HEK293 (cell line): Measurements from ENCODE around the gene GOLGA1.

Source experiments
- BCL11A ChIP-seq: fragments of 450-650 bp; formaldehyde crosslinking; IDR thresholded peaks from 2 replicates; pipeline ENCODE4 v1.5.1; 2016; ENCODE audit warnings: low read depth, missing biosample characterization, missing genetic modification characterization
- TCF7L2 ChIP-seq: IDR thresholded peaks from 2 replicates; pipeline ENCODE4 v1.6.1; 2011; ENCODE audit warnings: low read depth, mild to moderate bottlenecking, inconsistent platforms, low read length, moderate library complexity, borderline replicate concordance
- YY1 ChIP-seq: fragments of 450-650 bp; formaldehyde crosslinking; IDR thresholded peaks from 2 replicates; pipeline ENCODE4 v1.5.1; 2018; ENCODE audit warnings: missing biosample characterization, missing genetic modification characterization
- ZNF10 ChIP-seq: fragments of 450-650 bp; formaldehyde crosslinking; IDR thresholded peaks from 2 replicates; pipeline ENCODE4 v1.5.1; 2017; ENCODE audit warnings: missing biosample characterization, missing genetic modification characterization
- ZNF184 ChIP-seq: fragments of 450-650 bp; IDR thresholded peaks from 2 replicates; pipeline ENCODE4 v1.5.1; 2018; ENCODE audit warnings: missing biosample characterization, mild to moderate bottlenecking, missing genetic modification characterization
- ZNF202 ChIP-seq: fragments of 450-650 bp; formaldehyde crosslinking; IDR thresholded peaks from 2 replicates; pipeline ENCODE4 v1.5.1; 2016; ENCODE audit warnings: missing biosample characterization, missing genetic modification characterization, borderline replicate concordance
- ZNF211 ChIP-seq: fragments of 450-650 bp; formaldehyde crosslinking; IDR thresholded peaks from 2 replicates; pipeline ENCODE4 v1.5.1; 2016; ENCODE audit warnings: low read depth, missing biosample characterization, missing genetic modification characterization
- ZNF530 ChIP-seq: fragments of 450-650 bp; formaldehyde crosslinking; IDR thresholded peaks from 2 replicates; pipeline ENCODE4 v1.5.1; 2016; ENCODE audit warnings: low read depth, missing biosample characterization, missing genetic modification characterization
- ZNF777 ChIP-seq: fragments of 450-650 bp; formaldehyde crosslinking; IDR thresholded peaks from 2 replicates; pipeline ENCODE4 v1.5.1; 2017; ENCODE audit warnings: missing biosample characterization, missing genetic modification characterization, borderline replicate concordance
- TF ChIP-seq, protein P1 (sequence below): fragments of 450-650 bp; formaldehyde crosslinking; IDR thresholded peaks from 2 replicates; pipeline ENCODE4 v1.5.1; 2016; ENCODE audit warnings: missing biosample characterization, missing genetic modification characterization

DNA sequence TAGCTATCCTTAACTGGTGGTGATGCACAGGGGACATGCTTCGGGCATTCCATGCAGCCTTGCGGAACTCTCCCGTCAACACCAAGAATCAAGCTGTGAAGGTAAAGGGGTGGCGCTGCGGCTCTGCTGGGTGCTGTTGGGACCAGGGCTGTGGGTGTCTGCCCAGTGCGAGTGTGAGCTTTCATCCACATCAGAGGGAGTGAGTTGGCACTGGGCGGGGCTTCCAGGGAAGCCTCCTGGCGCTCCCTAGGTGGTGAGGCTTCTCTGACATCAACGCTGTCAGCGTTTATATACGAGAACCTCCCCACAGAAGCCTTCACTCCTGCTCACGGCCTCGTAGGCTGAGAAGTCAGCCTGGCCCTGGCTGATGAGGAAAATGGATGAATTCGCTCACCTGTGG lies 67.2 kb downstream of the GOLGA1 start:
- TF ChIP-seq ZNF202 (no peak), ZNF530 (tag by site-specific recombination) (no peak), ZNF211 (tag by site-specific recombination) (no peak), ZNF184 (tag by site-specific recombination) (no peak), YY1 (tag by site-specific recombination) (no peak), ZNF10 (tag by site-specific recombination) (no peak), ZNF777 (tag by site-specific recombination) (no peak), TCF7L2 (no peak), BCL11A (no peak)
- TF ChIP-seq, protein P1, sequence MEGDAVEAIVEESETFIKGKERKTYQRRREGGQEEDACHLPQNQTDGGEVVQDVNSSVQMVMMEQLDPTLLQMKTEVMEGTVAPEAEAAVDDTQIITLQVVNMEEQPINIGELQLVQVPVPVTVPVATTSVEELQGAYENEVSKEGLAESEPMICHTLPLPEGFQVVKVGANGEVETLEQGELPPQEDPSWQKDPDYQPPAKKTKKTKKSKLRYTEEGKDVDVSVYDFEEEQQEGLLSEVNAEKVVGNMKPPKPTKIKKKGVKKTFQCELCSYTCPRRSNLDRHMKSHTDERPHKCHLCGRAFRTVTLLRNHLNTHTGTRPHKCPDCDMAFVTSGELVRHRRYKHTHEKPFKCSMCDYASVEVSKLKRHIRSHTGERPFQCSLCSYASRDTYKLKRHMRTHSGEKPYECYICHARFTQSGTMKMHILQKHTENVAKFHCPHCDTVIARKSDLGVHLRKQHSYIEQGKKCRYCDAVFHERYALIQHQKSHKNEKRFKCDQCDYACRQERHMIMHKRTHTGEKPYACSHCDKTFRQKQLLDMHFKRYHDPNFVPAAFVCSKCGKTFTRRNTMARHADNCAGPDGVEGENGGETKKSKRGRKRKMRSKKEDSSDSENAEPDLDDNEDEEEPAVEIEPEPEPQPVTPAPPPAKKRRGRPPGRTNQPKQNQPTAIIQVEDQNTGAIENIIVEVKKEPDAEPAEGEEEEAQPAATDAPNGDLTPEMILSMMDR (tag by site-specific recombination) = no peak
